IMR-90 (cell line): ENCODE measurements around the gene TIMM21. TPM values are rescaled to one million over a fixed set of nuclear protein-coding genes. Genes with fewer than 3 reads are reported as not detected.
A peak's percentile ranks its signal among the peaks of the same experiment; 100 is the strongest.

Source experiments
- ATAC-seq: fragments of 200-7000 bp; cut with Tn5 transposase; 2 replicates; pipeline ENCODE4 v1.9.1; 2020; ENCODE audit warnings: low read depth, mild to moderate bottlenecking, moderate library complexity
- BruUV-seq: library from RNA; stranded (reverse); fragments of 400-500 nt; replicated peaks from 2 replicates; lab custom pipeline; 2021; lab: Mats Ljungman, UMichigan
- CTCF ChIA-PET: fragments of 300-600 bp; formaldehyde crosslinking; extraction: SDS; loops from one replicate; lab custom pipeline; 2021; ENCODE audit warnings: antibody characterized with exemption; lab: Yijun Ruan, JAX
- POLR2A ChIA-PET: fragments of 300-600 bp; sonication (Branson Sonifier 250); formaldehyde crosslinking; loops from one replicate; lab custom pipeline; 2022; ENCODE audit warnings: antibody characterized with exemption; ENCODE audit not compliant: unreplicated experiment; lab: Charles Lee
- DNase-seq: peaks from one replicate; pipeline ENCODE4 v3.0.0; 2013
- H2AFZ ChIP-seq: replicated peaks from 2 replicates; pipeline ENCODE3; 2013; ENCODE audit warnings: low read length, mild to moderate bottlenecking; ENCODE audit not compliant: poor library complexity
- H2AK5ac ChIP-seq: 2 replicates; pipeline ENCODE4 v1.6.1; 2013; ENCODE audit warnings: low read depth, low read length, inconsistent platforms
- H2AK9ac ChIP-seq: replicated peaks from 2 replicates; pipeline ENCODE3; 2013; ENCODE audit warnings: mild to moderate bottlenecking, low read depth, low read length, moderate library complexity; ENCODE audit not compliant: poor library complexity
- H2BK120ac ChIP-seq: 2 replicates; pipeline ENCODE4 v1.6.1; 2013; ENCODE audit warnings: low read depth, low read length, inconsistent platforms
- H2BK15ac ChIP-seq: 3 replicates; pipeline ENCODE4 v1.6.1; 2013; ENCODE audit warnings: low read depth, low read length, inconsistent platforms
- H2BK20ac ChIP-seq: 2 replicates; pipeline ENCODE4 v1.6.1; 2013; ENCODE audit warnings: low read depth, mild to moderate bottlenecking, inconsistent platforms, low read length, moderate library complexity
- H2BK5ac ChIP-seq: 2 replicates; pipeline ENCODE4 v1.6.1; 2013; ENCODE audit warnings: mild to moderate bottlenecking, low read depth, low read length, inconsistent platforms; ENCODE audit not compliant: poor library complexity, severe bottlenecking
- H3K14ac ChIP-seq: replicated peaks from 2 replicates; pipeline ENCODE4 v1.6.1; 2013; ENCODE audit warnings: low read depth, low read length, inconsistent platforms
- H3K18ac ChIP-seq: 2 replicates; pipeline ENCODE4 v1.6.1; 2013; ENCODE audit warnings: low read depth, low read length, control low read depth
- H3K23ac ChIP-seq: 2 replicates; pipeline ENCODE4 v1.6.1; 2013; ENCODE audit warnings: low read depth, low read length, inconsistent platforms
- H3K27ac ChIP-seq: 2 replicates; pipeline ENCODE4 v1.5.1; 2013; ENCODE audit warnings: mild to moderate bottlenecking, control low read depth, low read length; ENCODE audit not compliant: insufficient read depth
- H3K27me3 ChIP-seq: 2 replicates; pipeline ENCODE4 v1.6.1; 2013; ENCODE audit warnings: low read length; ENCODE audit not compliant: control insufficient read depth, insufficient read depth
- H3K36me3 ChIP-seq: 2 replicates; pipeline ENCODE4 v1.6.1; 2013; ENCODE audit warnings: low read length, mixed read lengths; ENCODE audit not compliant: control insufficient read depth, insufficient read depth
- H3K4ac ChIP-seq: 2 replicates; pipeline ENCODE4 v1.6.1; 2013; ENCODE audit warnings: low read depth, low read length, inconsistent platforms
- H3K4me1 ChIP-seq: 2 replicates; pipeline ENCODE4 v1.6.1; 2013; ENCODE audit warnings: low read length, mixed read lengths; ENCODE audit not compliant: control insufficient read depth, insufficient read depth
- H3K4me2 ChIP-seq: 2 replicates; pipeline ENCODE4 v1.6.1; 2013; ENCODE audit warnings: low read depth, mild to moderate bottlenecking, control low read depth, low read length, moderate library complexity
- H3K4me3 ChIP-seq: 2 replicates; pipeline ENCODE4 v1.5.1; 2013; ENCODE audit warnings: low read depth, mild to moderate bottlenecking, control low read depth, low read length, moderate library complexity; ENCODE audit not compliant: insufficient read depth
- H3K56ac ChIP-seq: 2 replicates; pipeline ENCODE4 v1.6.1; 2013; ENCODE audit warnings: low read length, inconsistent platforms; ENCODE audit not compliant: insufficient read depth; ENCODE audit errors: extremely low read depth
- H3K79me1 ChIP-seq, 2 experiments: 2 replicates each; pipeline ENCODE4 v1.6.1; 2013; ENCODE audit warnings: low read length in 2 of 2, inconsistent platforms in 1 of 2, low read depth in 1 of 2
- H3K9ac ChIP-seq: 2 replicates; pipeline ENCODE4 v1.6.1; 2013; ENCODE audit warnings: low read depth, low read length, control low read depth
- H3K9me1 ChIP-seq: 2 replicates; pipeline ENCODE4 v1.6.1; 2013; ENCODE audit warnings: low read length, inconsistent platforms; ENCODE audit not compliant: insufficient read depth
- H3K9me3 ChIP-seq: 2 replicates; pipeline ENCODE4 v1.6.1; 2013; ENCODE audit warnings: low read length; ENCODE audit not compliant: control insufficient read depth, insufficient read depth
- H4K20me1 ChIP-seq: 2 replicates; pipeline ENCODE4 v1.6.1; 2013; ENCODE audit warnings: low read length, inconsistent platforms; ENCODE audit not compliant: insufficient read depth
- H4K5ac ChIP-seq: 2 replicates; pipeline ENCODE4 v1.6.1; 2013; ENCODE audit warnings: mild to moderate bottlenecking, low read depth, low read length, control low read depth
- H4K8ac ChIP-seq, 2 experiments: 2 replicates each; pipeline ENCODE4 v1.6.1; 2013; ENCODE audit warnings: low read depth in 2 of 2, low read length in 2 of 2, control low read depth in 1 of 2, inconsistent platforms in 1 of 2
- H4K91ac ChIP-seq: 2 replicates; pipeline ENCODE4 v1.6.1; 2013; ENCODE audit warnings: low read depth, low read length, inconsistent platforms; ENCODE audit not compliant: insufficient read depth
- BHLHE40 ChIP-seq: fragments of 150-350 bp; IDR thresholded peaks from 2 replicates; pipeline ENCODE4 v1.6.1; 2016; ENCODE audit warnings: mild to moderate bottlenecking, low read depth, low read length
- CEBPB ChIP-seq: IDR thresholded peaks from 2 replicates; pipeline ENCODE4 v1.6.1; 2012; ENCODE audit warnings: low read depth, low read length, improper control_type of control experiment
- CHD1 ChIP-seq: IDR thresholded peaks from 2 replicates; pipeline ENCODE4 v1.6.1; 2012; ENCODE audit warnings: low read depth, low read length, improper control_type of control experiment
- FOS ChIP-seq: fragments of 150-350 bp; IDR thresholded peaks from 2 replicates; pipeline ENCODE4 v1.6.1; 2016; ENCODE audit warnings: low read depth, low read length
- MAFK ChIP-seq: IDR thresholded peaks from 2 replicates; pipeline ENCODE4 v1.6.1; 2012; ENCODE audit warnings: low read depth, low read length, improper control_type of control experiment
- MAZ ChIP-seq: IDR thresholded peaks from 2 replicates; pipeline ENCODE4 v1.6.1; 2012; ENCODE audit warnings: low read depth, mild to moderate bottlenecking, low read length, improper control_type of control experiment, moderate library complexity, borderline replicate concordance
- MXI1 ChIP-seq: IDR thresholded peaks from 2 replicates; pipeline ENCODE4 v1.6.1; 2012; ENCODE audit warnings: low read depth, mild to moderate bottlenecking, low read length, moderate library complexity, borderline replicate concordance
- NFE2L2 ChIP-seq: fragments of 150-350 bp; IDR thresholded peaks from 2 replicates; pipeline ENCODE4 v1.6.1; 2016; ENCODE audit warnings: low read depth, mild to moderate bottlenecking, low read length
- POLR2A ChIP-seq: IDR thresholded peaks from 2 replicates; pipeline ENCODE4 v1.6.1; 2012; ENCODE audit warnings: mild to moderate bottlenecking, low read depth, low read length
- RAD21 ChIP-seq: IDR thresholded peaks from 2 replicates; pipeline ENCODE4 v1.6.1; 2012; ENCODE audit warnings: low read length, improper control_type of control experiment
- RCOR1 ChIP-seq: IDR thresholded peaks from 2 replicates; pipeline ENCODE4 v1.6.1; 2012; ENCODE audit warnings: mild to moderate bottlenecking, low read length, improper control_type of control experiment; ENCODE audit not compliant: insufficient replicate concordance
- RFX5 ChIP-seq: IDR thresholded peaks from 2 replicates; pipeline ENCODE4 v1.8.0; 2012; ENCODE audit warnings: low read depth, mild to moderate bottlenecking, low read length, moderate library complexity
- SMC3 ChIP-seq: fragments of 150-350 bp; IDR thresholded peaks from 2 replicates; pipeline ENCODE4 v1.6.1; 2016; ENCODE audit warnings: low read depth, mild to moderate bottlenecking, antibody characterized with exemption, low read length, moderate library complexity
- WGBS, 2 experiments: methylation state at CpG; one replicate each; pipeline versions ENCODE4 v1.1.5 to v1.1.7; 2013; ENCODE audit warnings: missing lambda C conversion rate in 2 of 2; ENCODE audit not compliant: insufficient read length in 1 of 2; ENCODE audit errors: extremely low coverage in 2 of 2; 5-methylcytosine and 5-hydroxymethylcytosine counted together
- dilution Hi-C: fragments of 300-500 bp; cut with HindIII; formaldehyde crosslinking; loops from one replicate; pipeline ENCODE4 v1.14.3; 2018; ENCODE audit warnings: low sequenced_read_pairs; ENCODE audit not compliant: unreplicated experiment
- in situ Hi-C: fragments of 300-500 bp; cut with MboI; formaldehyde crosslinking; loops from 3 replicates; pipeline ENCODE4 v1.14.3; 2019; ENCODE audit warnings: low sequenced_read_pairs, inconsistent platforms, mixed read lengths
- intact Hi-C: fragments of 100-400 bp; cut with micrococcal nuclease; formaldehyde crosslinking; loops from 2 replicates; pipeline ENCODE4 v1.10.0; 2022
- polyA plus RNA-seq, 3 experiments: library from polyadenylated mRNA; depleted of rRNA; stranded (reverse); fragments of >200 nt; gene quantifications; 2 replicates each; pipeline ENCODE4 v1.2.3, GENCODE V29; 2012; ENCODE audit warnings: low replicate concordance in 1 of 3
- total RNA-seq: library from RNA; depleted of rRNA; stranded (reverse); fragments of >200 nt; gene quantifications from 2 replicates; pipeline ENCODE4 v1.2.3, GENCODE V29; 2012
- TF ChIP-seq, protein P1 (sequence below): conservative IDR thresholded peaks from 2 replicates; pipeline ENCODE4 v1.5.1; 2012; ENCODE audit warnings: mild to moderate bottlenecking, low read depth, low read length, improper control_type of control experiment
- TF ChIP-seq, protein P2 (sequence below): fragments of 150-350 bp; IDR thresholded peaks from 2 replicates; pipeline ENCODE4 v1.6.1; 2016; ENCODE audit warnings: low read depth, mild to moderate bottlenecking, low read length, moderate library complexity, borderline replicate concordance
- TF ChIP-seq, protein P3 (sequence below): fragments of 150-350 bp; IDR thresholded peaks from 2 replicates; pipeline ENCODE4 v1.6.1; 2017; ENCODE audit warnings: mild to moderate bottlenecking, antibody characterized with exemption, low read length, low read depth

TIMM21 gene
- total and polyA plus RNA-seq, 2 of the 4 experiments (the other 2 are of a cell fraction): 42.8 to 52.7 TPM

DNA sequence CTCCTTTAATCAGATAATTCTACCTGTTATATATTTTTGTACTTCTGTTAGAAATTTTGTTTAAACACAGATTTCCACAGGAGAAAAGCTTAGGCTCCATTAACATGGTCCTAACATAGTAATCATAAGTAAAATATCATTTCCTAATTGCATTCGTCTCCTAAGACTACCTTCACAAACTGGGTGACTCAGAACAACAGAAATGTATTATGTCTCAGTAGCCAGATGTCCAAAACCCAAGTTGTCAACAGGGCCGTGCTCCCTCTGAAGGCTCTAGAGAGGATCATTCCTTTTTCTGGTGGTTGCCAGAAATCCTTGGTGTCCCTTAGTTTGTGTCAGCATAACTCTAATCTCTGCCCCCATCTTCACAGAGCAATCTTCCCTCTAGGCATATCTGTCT, 6.1 kb upstream of the TIMM21 start:
- intact Hi-C loops: loop anchor here (10.0 kb wide), 1 partner anchor 457 kb away; no protein-coding TSS in a partner anchor
- TF ChIP-seq CHD1 (no peak), FOS (no peak), POLR2A (no peak), CEBPB (no peak), SMC3 (no peak), NFE2L2 (no peak), MXI1 (no peak), MAFK (no peak), RAD21 (no peak), RCOR1 (no peak), RFX5 (no peak), MAZ (no peak), BHLHE40 (no peak)
- TF ChIP-seq, protein P1, sequence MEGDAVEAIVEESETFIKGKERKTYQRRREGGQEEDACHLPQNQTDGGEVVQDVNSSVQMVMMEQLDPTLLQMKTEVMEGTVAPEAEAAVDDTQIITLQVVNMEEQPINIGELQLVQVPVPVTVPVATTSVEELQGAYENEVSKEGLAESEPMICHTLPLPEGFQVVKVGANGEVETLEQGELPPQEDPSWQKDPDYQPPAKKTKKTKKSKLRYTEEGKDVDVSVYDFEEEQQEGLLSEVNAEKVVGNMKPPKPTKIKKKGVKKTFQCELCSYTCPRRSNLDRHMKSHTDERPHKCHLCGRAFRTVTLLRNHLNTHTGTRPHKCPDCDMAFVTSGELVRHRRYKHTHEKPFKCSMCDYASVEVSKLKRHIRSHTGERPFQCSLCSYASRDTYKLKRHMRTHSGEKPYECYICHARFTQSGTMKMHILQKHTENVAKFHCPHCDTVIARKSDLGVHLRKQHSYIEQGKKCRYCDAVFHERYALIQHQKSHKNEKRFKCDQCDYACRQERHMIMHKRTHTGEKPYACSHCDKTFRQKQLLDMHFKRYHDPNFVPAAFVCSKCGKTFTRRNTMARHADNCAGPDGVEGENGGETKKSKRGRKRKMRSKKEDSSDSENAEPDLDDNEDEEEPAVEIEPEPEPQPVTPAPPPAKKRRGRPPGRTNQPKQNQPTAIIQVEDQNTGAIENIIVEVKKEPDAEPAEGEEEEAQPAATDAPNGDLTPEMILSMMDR: no peak
- TF ChIP-seq, protein P2, sequence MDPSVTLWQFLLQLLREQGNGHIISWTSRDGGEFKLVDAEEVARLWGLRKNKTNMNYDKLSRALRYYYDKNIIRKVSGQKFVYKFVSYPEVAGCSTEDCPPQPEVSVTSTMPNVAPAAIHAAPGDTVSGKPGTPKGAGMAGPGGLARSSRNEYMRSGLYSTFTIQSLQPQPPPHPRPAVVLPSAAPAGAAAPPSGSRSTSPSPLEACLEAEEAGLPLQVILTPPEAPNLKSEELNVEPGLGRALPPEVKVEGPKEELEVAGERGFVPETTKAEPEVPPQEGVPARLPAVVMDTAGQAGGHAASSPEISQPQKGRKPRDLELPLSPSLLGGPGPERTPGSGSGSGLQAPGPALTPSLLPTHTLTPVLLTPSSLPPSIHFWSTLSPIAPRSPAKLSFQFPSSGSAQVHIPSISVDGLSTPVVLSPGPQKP: no peak
- TF ChIP-seq, protein P3, sequence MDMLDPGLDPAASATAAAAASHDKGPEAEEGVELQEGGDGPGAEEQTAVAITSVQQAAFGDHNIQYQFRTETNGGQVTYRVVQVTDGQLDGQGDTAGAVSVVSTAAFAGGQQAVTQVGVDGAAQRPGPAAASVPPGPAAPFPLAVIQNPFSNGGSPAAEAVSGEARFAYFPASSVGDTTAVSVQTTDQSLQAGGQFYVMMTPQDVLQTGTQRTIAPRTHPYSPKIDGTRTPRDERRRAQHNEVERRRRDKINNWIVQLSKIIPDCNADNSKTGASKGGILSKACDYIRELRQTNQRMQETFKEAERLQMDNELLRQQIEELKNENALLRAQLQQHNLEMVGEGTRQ: no peak
- in situ Hi-C loops: no loop called here

More for the DNA sequence above, 6.1 kb upstream of the TIMM21 start:
- Histone ChIP-seq H3K9me3 (no peaks in the 10 kb centered on the region), H2AK9ac (no peak overlapping the region), H2BK20ac (peak overlapping the region; percentile 82; the same call in 1 of the 2 replicates), H2BK15ac (no peak overlapping the region; the same call in 2 of the 3 replicates), H3K18ac (peak overlapping the region; percentile 61; the same call in 1 of the 2 replicates), H3K4me1 (peaks cover 25% of the 10 kb centered on the region), H2AFZ (no peak overlapping the region), H3K9me1 (peaks cover 7% of the 10 kb centered on the region; the same call in 1 of the 2 replicates), H3K56ac (no peak overlapping the region), H4K91ac (0 out of 2 replicates have a peak overlapping the region, but pooled peaks have one; percentile 0), H3K36me3 (no peaks in the 10 kb centered on the region), H2AK5ac (peak overlapping the region; percentile 1; the same call in 1 of the 2 replicates), H3K14ac (peak overlapping the region; percentile 23; the same call in 1 of the 2 replicates), H3K27ac (no peak overlapping the region), H2BK5ac (peak overlapping the region; percentile 34), H3K9ac (no peak overlapping the region), H4K5ac (peak overlapping the region; percentile 2; the same call in 1 of the 2 replicates), H3K27me3 (no peaks in the 10 kb centered on the region), H3K4ac (peak overlapping the region; percentile 83; the same call in 1 of the 2 replicates), H3K79me1 (peaks cover 0 to 2% of the 10 kb centered on the region in 2 experiments; a peak in 1 of 4 replicates), H3K23ac (peak overlapping the region; percentile 78; the same call in 1 of the 2 replicates), H3K4me3 (no peak overlapping the region), H2BK120ac (peak overlapping the region; percentile 74), H4K8ac (peak overlapping the region in 1 of 2 experiments; percentile 68; a peak in 2 of 4 replicates), H4K20me1 (no peaks in the 10 kb centered on the region), H3K4me2 (no peak overlapping the region)
- ChIA-PET POLR2A (no interaction called here), CTCF (interaction anchor here (0.9 kb wide), 1 partner anchor 31 kb away, joined by 3 read pairs; no protein-coding TSS in a partner anchor)
- peak; percentile 38 for DNase-seq
- ATAC-seq: no peak
- no TSS peak for BruUV-seq
- dilution Hi-C loops: no loop called here
- no CpG with 5 or more reads among the region's 2 CpGs for WGBS, 2 experiments
